Thyroid gland (tissue), 4 donors: ENCODE data around the gene PPDPF.

ENCODE experiments used
- CTCF ChIP-seq, 6 experiments: fragments of 200-600 bp in 3 of 6; fragments of 450-650 bp in 3 of 6; sonication (generic) in 3 of 6; IDR thresholded peaks; one replicate each; pipeline ENCODE4 v1.5.1; 2016 to 2019; ENCODE audit warnings: antibody characterized with exemption in 6 of 6, mild to moderate bottlenecking in 2 of 6, inconsistent platforms in 1 of 6, moderate library complexity in 1 of 6
- POLR2A ChIP-seq, 2 donors: fragments of 450-650 bp; IDR thresholded peaks; one replicate each; pipeline ENCODE4 v1.6.1; 2017; ENCODE audit warnings: antibody characterized with exemption in 2 of 2, mild to moderate bottlenecking in 2 of 2, moderate library complexity in 1 of 2

GRCh38 chr20:63477061-63477616 lies 43.4 kb upstream of the PPDPF start:
- TF ChIP-seq POLR2A (IDR thresholded peaks at IDR 0.05) (no peak), CTCF (IDR thresholded peaks at IDR 0.05) (no peak)
